CD14-positive monocyte (primary cell): Measurements from ENCODE around the gene NEUROD4. TPM values are rescaled to one million over a fixed set of nuclear protein-coding genes. Genes with fewer than 3 reads are reported as not detected.

ENCODE experiments used
- DNase-seq, 3 donors: peaks; one replicate each; pipeline ENCODE4 v3.0.0-alpha.2; 2011 to 2022
- H2AFZ ChIP-seq: 2 replicates; pipeline ENCODE4 v1.6.0; 2012; ENCODE audit warnings: mild to moderate bottlenecking, low read depth, low read length, inconsistent platforms; ENCODE audit not compliant: insufficient read depth, poor library complexity, severe bottlenecking
- H3K27ac ChIP-seq, 2 donors: 1 replicate in 1 of 2; 2 replicates in 1 of 2; pipeline ENCODE4 v1.5.1; 2012 to 2013; ENCODE audit warnings: low read length in 2 of 2, control low read depth in 1 of 2, inconsistent platforms in 1 of 2, low read depth in 1 of 2, mild to moderate bottlenecking in 1 of 2
- H3K27me3 ChIP-seq, 2 donors: one replicate each; pipeline versions ENCODE4 v1.6.0 to v1.6.1; 2011 to 2013; ENCODE audit warnings: low read length in 2 of 2; ENCODE audit not compliant: control insufficient read depth in 2 of 2, insufficient read depth in 2 of 2
- H3K36me3 ChIP-seq, 2 donors: replicated peaks in 1 of 2; 1 replicate in 1 of 2; 2 replicates in 1 of 2; pipeline versions ENCODE4 v1.5.1 to v1.6.1; 2012 to 2013; ENCODE audit warnings: low read length in 2 of 2, control low read depth in 1 of 2, inconsistent platforms in 1 of 2, mild to moderate bottlenecking in 1 of 2; ENCODE audit not compliant: insufficient read depth in 2 of 2, control insufficient read depth in 1 of 2
- H3K4me1 ChIP-seq, 2 donors: 1 replicate in 1 of 2; 2 replicates in 1 of 2; pipeline versions ENCODE4 v1.5.1 to v1.6.1; 2012 to 2013; ENCODE audit warnings: low read length in 2 of 2, control low read depth in 1 of 2, inconsistent platforms in 1 of 2, mild to moderate bottlenecking in 1 of 2, moderate library complexity in 1 of 2; ENCODE audit not compliant: insufficient read depth in 2 of 2, control insufficient read depth in 1 of 2
- H3K4me2 ChIP-seq: replicated peaks from 2 replicates; pipeline ENCODE3; 2012; ENCODE audit warnings: low read length, moderate library complexity, mild to moderate bottlenecking; ENCODE audit not compliant: poor library complexity, severe bottlenecking; ENCODE audit errors: extremely low read depth
- H3K4me3 ChIP-seq, 3 experiments: fragments of 200-600 bp in 1 of 3; sonication (generic) in 1 of 3; replicated peaks in 1 of 3; 1 replicate in 2 of 3; 2 replicates in 1 of 3; pipeline ENCODE4 v1.5.1; 2011 to 2013; ENCODE audit warnings: low read length in 3 of 3, mild to moderate bottlenecking in 3 of 3, control low read depth in 2 of 3, low read depth in 2 of 3, inconsistent platforms in 1 of 3, moderate library complexity in 1 of 3
- H3K79me2 ChIP-seq: 2 replicates; pipeline ENCODE4 v1.6.0; 2012; ENCODE audit warnings: mild to moderate bottlenecking, control low read depth, inconsistent platforms, low read length, moderate library complexity; ENCODE audit not compliant: insufficient read depth
- H3K9ac ChIP-seq: 2 replicates; pipeline ENCODE4 v1.6.0; 2017; ENCODE audit warnings: low read length, mild to moderate bottlenecking; ENCODE audit not compliant: insufficient read depth, poor library complexity, severe bottlenecking
- H3K9me3 ChIP-seq, 2 donors: replicated peaks in 1 of 2; 1 replicate in 1 of 2; 2 replicates in 1 of 2; pipeline versions ENCODE4 v1.5.1 to v1.6.1; 2012 to 2013; ENCODE audit warnings: low read length in 2 of 2, control low read depth in 1 of 2; ENCODE audit not compliant: control insufficient read depth in 1 of 2, insufficient read depth in 1 of 2
- H4K20me1 ChIP-seq: 2 replicates; pipeline ENCODE4 v1.6.0; 2012; ENCODE audit warnings: mild to moderate bottlenecking, low read length, control low read depth, moderate library complexity; ENCODE audit not compliant: insufficient read depth
- H3K27ac Mint-ChIP-seq, 7 donors: one replicate each; pipeline ENCODE4 v1.8.0; 2020; ENCODE audit warnings: mild to moderate bottlenecking in 7 of 7, mixed read lengths in 7 of 7, moderate library complexity in 6 of 7, inconsistent platforms in 2 of 7
- H3K27me3 Mint-ChIP-seq, 3 donors: one replicate each; pipeline ENCODE4 v1.8.0; 2021 to 2022; ENCODE audit warnings: low read depth in 3 of 3, mild to moderate bottlenecking in 3 of 3, mixed read lengths in 3 of 3, moderate library complexity in 3 of 3, inconsistent platforms in 1 of 3
- H3K36me3 Mint-ChIP-seq, 2 donors: one replicate each; pipeline ENCODE4 v1.8.0; 2020; ENCODE audit warnings: mixed read lengths in 2 of 2, inconsistent platforms in 1 of 2, mild to moderate bottlenecking in 1 of 2
- H3K4me1 Mint-ChIP-seq: one replicate; pipeline ENCODE4 v1.8.0; 2020; ENCODE audit warnings: mild to moderate bottlenecking, mixed read lengths
- H3K4me3 Mint-ChIP-seq, 2 donors: one replicate each; pipeline ENCODE4 v1.8.0; 2020; ENCODE audit warnings: mild to moderate bottlenecking in 2 of 2, mixed read lengths in 2 of 2, moderate library complexity in 1 of 2
- H3K9me3 Mint-ChIP-seq, 7 donors: one replicate each; pipeline ENCODE4 v1.8.0; 2020 to 2022; ENCODE audit warnings: mixed read lengths in 7 of 7, mild to moderate bottlenecking in 6 of 7, moderate library complexity in 6 of 7, inconsistent platforms in 2 of 7
- WGBS: methylation state at CpG from one replicate; pipeline ENCODE4 v1.1.5; 2013; ENCODE audit warnings: missing lambda C conversion rate; ENCODE audit not compliant: insufficient coverage; 5-methylcytosine and 5-hydroxymethylcytosine counted together
- intact Hi-C, 2 donors: fragments of 100-400 bp; cut with micrococcal nuclease; formaldehyde crosslinking; loops; one replicate each; pipeline versions ENCODE4 v1.15.0 to v1.15.1; 2023
- polyA plus RNA-seq, 3 donors: library from polyadenylated mRNA; depleted of rRNA in 1 of 3; unstranded in 2 of 3; stranded (reverse) in 1 of 3; fragments of 300-500 nt in 2 of 3; fragments of >200 nt in 1 of 3; fragmentation: Illumina TruSeq in 2 of 3; gene quantifications; 1 replicate in 2 of 3; 2 replicates in 1 of 3; pipeline ENCODE4 v1.2.3, GENCODE V29; 2012 to 2021
- TF ChIP-seq, protein P1 (sequence below): fragments of 200-600 bp; IDR thresholded peaks from one replicate; pipeline ENCODE4 v1.8.0; 2022; ENCODE audit warnings: antibody characterized with exemption, mild to moderate bottlenecking

The NEUROD4 gene
- polyA plus RNA-seq, 3 donors, result not detected

DNA sequence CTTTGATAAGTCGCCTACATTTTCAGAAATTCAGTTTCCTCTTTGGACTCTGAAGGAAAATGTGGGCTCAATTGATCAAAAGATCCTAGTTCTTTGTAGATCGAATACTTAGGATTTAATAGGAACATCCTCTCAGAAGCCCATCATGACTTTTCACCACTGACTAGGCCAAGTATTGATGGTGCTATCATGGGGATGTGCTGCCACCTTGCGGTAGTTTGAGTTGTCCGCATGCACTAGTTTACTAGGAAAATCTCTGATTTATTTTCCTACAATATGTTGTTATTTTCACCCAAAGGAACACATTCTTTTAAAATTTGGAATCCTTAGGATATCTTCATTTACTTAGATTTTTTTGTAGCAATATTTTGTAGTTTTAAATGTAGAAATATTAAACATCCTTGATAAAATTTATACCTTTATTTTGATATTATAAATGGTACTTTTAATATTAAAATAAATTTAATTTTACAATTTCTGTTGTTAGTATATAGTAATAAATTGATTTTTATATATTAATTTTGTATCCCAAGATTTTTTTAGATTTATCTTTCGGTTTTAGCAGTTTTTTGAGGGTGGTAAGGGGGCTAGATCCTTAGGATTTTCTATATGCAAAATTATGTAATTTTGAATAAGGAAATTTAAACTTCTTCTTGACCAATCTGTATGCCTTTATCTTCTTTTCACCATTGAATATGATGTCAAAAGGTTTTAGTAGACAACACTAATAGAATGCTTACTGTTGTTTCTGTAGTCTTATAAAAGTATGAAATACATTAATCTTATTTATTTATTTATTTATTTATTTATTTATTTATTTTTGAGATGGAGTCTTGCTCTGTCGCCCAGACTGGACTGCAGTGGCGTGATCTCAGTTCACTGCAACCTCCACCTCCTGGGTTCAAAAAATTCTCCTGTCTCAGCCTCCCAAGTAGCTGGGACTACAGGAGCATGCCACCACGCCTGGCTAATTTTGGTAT, 53.6 kb downstream of the NEUROD4 start:
- Mint-ChIP-seq H3K4me1 (peaks cover 1% of the 10 kb centered on the region), H3K27me3 (peaks cover 0 to 4% (median 0%) of the 10 kb centered on the region in 3 donors), H3K27ac (no peak overlapping the region), H3K36me3 (no peaks in the 10 kb centered on the region), H3K4me3 (no peak overlapping the region), H3K9me3 (no peaks in the 10 kb centered on the region)
- TF ChIP-seq, protein P1, sequence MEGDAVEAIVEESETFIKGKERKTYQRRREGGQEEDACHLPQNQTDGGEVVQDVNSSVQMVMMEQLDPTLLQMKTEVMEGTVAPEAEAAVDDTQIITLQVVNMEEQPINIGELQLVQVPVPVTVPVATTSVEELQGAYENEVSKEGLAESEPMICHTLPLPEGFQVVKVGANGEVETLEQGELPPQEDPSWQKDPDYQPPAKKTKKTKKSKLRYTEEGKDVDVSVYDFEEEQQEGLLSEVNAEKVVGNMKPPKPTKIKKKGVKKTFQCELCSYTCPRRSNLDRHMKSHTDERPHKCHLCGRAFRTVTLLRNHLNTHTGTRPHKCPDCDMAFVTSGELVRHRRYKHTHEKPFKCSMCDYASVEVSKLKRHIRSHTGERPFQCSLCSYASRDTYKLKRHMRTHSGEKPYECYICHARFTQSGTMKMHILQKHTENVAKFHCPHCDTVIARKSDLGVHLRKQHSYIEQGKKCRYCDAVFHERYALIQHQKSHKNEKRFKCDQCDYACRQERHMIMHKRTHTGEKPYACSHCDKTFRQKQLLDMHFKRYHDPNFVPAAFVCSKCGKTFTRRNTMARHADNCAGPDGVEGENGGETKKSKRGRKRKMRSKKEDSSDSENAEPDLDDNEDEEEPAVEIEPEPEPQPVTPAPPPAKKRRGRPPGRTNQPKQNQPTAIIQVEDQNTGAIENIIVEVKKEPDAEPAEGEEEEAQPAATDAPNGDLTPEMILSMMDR, result peak; percentile 84
- H3K36me3 ChIP-seq, result no peaks in the 10 kb centered on the region
- H3K4me1 ChIP-seq, result no peaks in the 10 kb centered on the region
- no peaks in the 10 kb centered on the region for H3K79me2 ChIP-seq
- no peak overlapping the region for H3K4me2 ChIP-seq
- no CpG with 5 or more reads among the region's 8 CpGs for WGBS
- H2AFZ ChIP-seq, result no peak overlapping the region
- H3K9ac ChIP-seq, result no peak overlapping the region
- peak; percentile 64 to 82 (median 76) for DNase-seq
- H3K27me3 ChIP-seq, result peaks cover 0 to 4% of the 10 kb centered on the region in 2 donors
- H3K4me3 ChIP-seq, result no peak overlapping the region
- no peaks in the 10 kb centered on the region for H3K9me3 ChIP-seq
- intact Hi-C loops, result loop anchor here (2.0 to 10.0 kb wide), 4 partner anchors 81 to 349 kb away; partner anchors contain the start of gene MUCL1 (in 1 of the 2)
- no peaks in the 10 kb centered on the region for H4K20me1 ChIP-seq
- no peak overlapping the region for H3K27ac ChIP-seq

DNA sequence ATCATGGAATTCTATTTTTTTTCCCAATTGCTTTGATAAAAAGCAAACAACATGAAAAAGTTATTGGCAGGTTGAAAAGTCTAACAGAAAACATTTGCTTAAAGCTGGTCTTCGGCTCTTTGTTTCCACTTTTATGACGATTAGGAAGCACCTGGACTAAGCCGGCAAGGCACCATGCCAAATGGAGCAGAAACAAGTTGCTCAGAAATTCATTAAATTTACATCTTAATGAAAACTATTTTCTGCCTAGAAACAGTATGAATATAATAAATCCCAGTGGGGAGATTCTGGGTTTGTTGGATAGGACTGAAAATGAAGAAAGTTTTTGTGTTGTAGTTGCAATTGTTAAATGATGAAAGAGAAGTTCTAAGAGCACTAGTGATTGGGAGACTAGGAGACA, 55.0 kb downstream of the NEUROD4 start:
- DNase-seq, result no peak
- H2AFZ ChIP-seq, result no peak overlapping the region
- intact Hi-C loops, result loop anchor here in 1 of 2 donors (5.0 to 10.0 kb wide), 3 partner anchors 220 to 350 kb away; partner anchors contain the start of gene MUCL1
- Mint-ChIP-seq H3K4me3 (no peak overlapping the region), H3K27ac (no peak overlapping the region), H3K27me3 (peaks cover 0 to 4% (median 0%) of the 10 kb centered on the region in 3 donors), H3K4me1 (no peaks in the 10 kb centered on the region), H3K9me3 (no peaks in the 10 kb centered on the region), H3K36me3 (no peaks in the 10 kb centered on the region)
- no peaks in the 10 kb centered on the region for H3K36me3 ChIP-seq
- TF ChIP-seq, protein P1, result no peak
- no peak overlapping the region for H3K4me3 ChIP-seq
- no peak overlapping the region for H3K27ac ChIP-seq
- no peaks in the 10 kb centered on the region for H3K4me1 ChIP-seq
- H3K9me3 ChIP-seq, result no peaks in the 10 kb centered on the region
- WGBS, result 0% methylated on average over 1 of the region's 3 CpGs
- peaks cover 0 to 4% of the 10 kb centered on the region in 2 donors for H3K27me3 ChIP-seq
- H3K4me2 ChIP-seq, result no peak overlapping the region
- H3K9ac ChIP-seq, result no peak overlapping the region
- H4K20me1 ChIP-seq, result no peaks in the 10 kb centered on the region
- no peaks in the 10 kb centered on the region for H3K79me2 ChIP-seq

Other genes with a start within 250 kb of the NEUROD4 start
- not detected for gene MUCL1, start 165.5 kb upstream of the NEUROD4 start, polyA plus RNA-seq
- gene TESPA1, start 35.2 kb upstream of the NEUROD4 start, polyA plus RNA-seq, result under 1 TPM; 0.23 to 0.61 (median 0.37) TPM
- not detected for gene OR9K2, start 106.4 kb downstream of the NEUROD4 start, polyA plus RNA-seq
- not detected for gene OR10A7, start 201.1 kb downstream of the NEUROD4 start, polyA plus RNA-seq
- gene OR6C74, start 224.6 kb downstream of the NEUROD4 start, polyA plus RNA-seq, result not detected